Measurements from ENCODE around the gene RNF157. TPM values are rescaled to one million over a fixed set of nuclear protein-coding genes. Genes with fewer than 3 reads are reported as not detected.

Gene RNF157
- total RNA-seq, 1 experiment from 2014 or later: 4.0 TPM

- ATAC-seq (no peak), DNase-seq (ENCODE audit: low read depth, low spot score) (no peak)
- no peak for TF ChIP-seq TCF7L2 (IDR thresholded peaks at IDR 0.05; ENCODE audit: low read depth, low read length)
- no peak for TF ChIP-seq CTCF (IDR thresholded peaks at IDR 0.05)
- TF ChIP-seq SIN3A (IDR thresholded peaks at IDR 0.05; ENCODE audit: borderline replicate concordance, insufficient read depth, low read depth, low read length): no peak
- TF ChIP-seq REST (IDR thresholded peaks at IDR 0.05; ENCODE audit: insufficient read depth in 1 of 2, low read depth in 2 of 2, low read length in 1 of 2): no peak
- TF ChIP-seq POLR2AphosphoS5 (IDR thresholded peaks at IDR 0.05; ENCODE audit: low read depth, low read length): no peak
- H3K27me3 ChIP-seq (ENCODE audit: control insufficient read depth, insufficient read depth, low read length): no peaks in the 10 kb centered on the region
- peaks cover 8% of the 10 kb centered on the region for H3K4me1 ChIP-seq (ENCODE audit: control insufficient read depth, insufficient read depth, low read length)
- no peak overlapping the region for H3K4me3 ChIP-seq (ENCODE audit: low read depth in 2 of 2, low read length in 2 of 2)
- intact Hi-C loops (cut with micrococcal nuclease; ENCODE audit: unreplicated experiment): no loop called here
- ChIA-PET CTCF (no interaction called here), POLR2A (no interaction called here)
- BruUV-seq (replicated peaks): no TSS peak
- no peaks in the 10 kb centered on the region for H3K36me3 ChIP-seq (ENCODE audit: control insufficient read depth, insufficient read depth, low read length)
- in situ Hi-C loops (cut with HindIII; ENCODE audit: low pct_unique_long_range_greater_than_20kb, low sequenced_read_pairs): no loop called here
- H3K9me3 ChIP-seq (ENCODE audit: control insufficient read depth, insufficient read depth, low read depth, low read length): no peaks in the 10 kb centered on the region
- no peak overlapping the region for H3K27ac ChIP-seq (ENCODE audit: low read length)
Measured at GRCh38 chr17:76145231-76146052, 94.9 kb downstream of the RNF157 start.

- Histone ChIP-seq H3K27me3 (ENCODE audit: control insufficient read depth, insufficient read depth, low read length) (no peaks in the 10 kb centered on the region), H3K4me3 (ENCODE audit: low read depth in 2 of 2, low read length in 2 of 2) (no peak overlapping the region), H3K27ac (ENCODE audit: low read length) (no peak overlapping the region), H3K4me1 (ENCODE audit: control insufficient read depth, insufficient read depth, low read length) (peaks cover 21% of the 10 kb centered on the region), H3K36me3 (ENCODE audit: control insufficient read depth, insufficient read depth, low read length) (no peaks in the 10 kb centered on the region), H3K9me3 (ENCODE audit: control insufficient read depth, insufficient read depth, low read depth, low read length) (no peaks in the 10 kb centered on the region)
- TF ChIP-seq CTCF (IDR thresholded peaks at IDR 0.05) (no peak), POLR2AphosphoS5 (IDR thresholded peaks at IDR 0.05; ENCODE audit: low read depth, low read length) (no peak), TCF7L2 (IDR thresholded peaks at IDR 0.05; ENCODE audit: low read depth, low read length) (no peak), REST (IDR thresholded peaks at IDR 0.05; ENCODE audit: insufficient read depth in 1 of 2, low read depth in 2 of 2, low read length in 1 of 2) (no peak), SIN3A (IDR thresholded peaks at IDR 0.05; ENCODE audit: borderline replicate concordance, insufficient read depth, low read depth, low read length) (no peak)
- POLR2A ChIA-PET: interaction anchor here (0.7 kb wide), 1 partner anchor 9 kb away, joined by 3 read pairs; no protein-coding TSS in a partner anchor
- DNase-seq (ENCODE audit: low read depth, low spot score) (no peak), ATAC-seq (no peak)
- CTCF ChIA-PET: no interaction called here
- intact Hi-C loops (cut with micrococcal nuclease; ENCODE audit: unreplicated experiment) (no loop called here), in situ Hi-C loops (cut with HindIII; ENCODE audit: low pct_unique_long_range_greater_than_20kb, low sequenced_read_pairs) (no loop called here)
- BruUV-seq (replicated peaks): no TSS peak
Measured at GRCh38 chr17:76142585-76143041, 97.7 kb downstream of the RNF157 start.

Data from Panc1 (cell line).